ENCODE data around the gene ATG4B. TPM values are rescaled to one million over a fixed set of nuclear protein-coding genes. Genes with fewer than 3 reads are reported as not detected.

Gene ATG4B
- total and polyA plus RNA-seq, 2 donors (not counting 3 experiments of a cell fraction or from before 2014, with no cell fraction given), result 83.6 to 113 TPM

GRCh38 chr2:241657786-241658254 is 20.3 kb downstream of the ATG4B start:
- Histone ChIP-seq H3K27me3 (ENCODE audit: control insufficient read depth in 2 of 2, insufficient read depth in 2 of 2, low read length in 2 of 2) (no peaks in the 10 kb centered on the region), H4K20me1 (replicated peaks; ENCODE audit: control insufficient read depth, extremely low read depth, insufficient read depth, low read length) (no peaks in the 10 kb centered on the region), H3K79me2 (ENCODE audit: control insufficient read depth, insufficient read depth, low read length) (no peaks in the 10 kb centered on the region), H3K27ac (ENCODE audit: insufficient read depth, low read depth, low read length) (no peak overlapping the region), H3K9me1 (replicated peaks; ENCODE audit: control insufficient read depth, extremely low read depth, insufficient read depth, low read length) (no peaks in the 10 kb centered on the region), H3K4me2 (ENCODE audit: insufficient read depth, low read length) (no peak overlapping the region), H3K4me3 (replicated peaks in 1 of 3; ENCODE audit: insufficient read depth in 1 of 3, low read depth in 1 of 3, low read length in 3 of 3) (no peak overlapping the region), H3K9me3 (replicated peaks; ENCODE audit: control insufficient read depth, insufficient read depth, low read length) (no peaks in the 10 kb centered on the region), H3K4me1 (ENCODE audit: control insufficient read depth, extremely low read depth, insufficient read depth, low read length) (no peaks in the 10 kb centered on the region), H2AFZ (ENCODE audit: low read depth, low read length) (no peak overlapping the region), H3K36me3 (ENCODE audit: control insufficient read depth in 2 of 2, extremely low read depth in 1 of 2, insufficient read depth in 2 of 2, low read length in 2 of 2) (peaks cover 12 to 49% of the 10 kb centered on the region in 2 experiments), H3K9ac (replicated peaks; ENCODE audit: extremely low read depth, insufficient read depth, low read length) (no peak overlapping the region)
- no TSS peak for BruUV-seq (replicated peaks)
- ChIA-PET POLR2A (no interaction called here), CTCF (interaction anchor here (1.4 to 2.2 kb wide), 3 partner anchors 101 to 221 kb away, joined by 3 to 10 read pairs (median 6); partner anchors contain the start of gene STK25)
- FAIRE-seq, result no peak
- no peak for TF ChIP-seq JUN (IDR thresholded peaks at IDR 0.05; ENCODE audit: borderline replicate concordance, insufficient read depth, insufficient read length, low read depth)
- no peak for TF ChIP-seq EZH2 (IDR thresholded peaks at IDR 0.05; ENCODE audit: borderline replicate concordance, low read depth, low read length, severe bottlenecking)
- no peak for TF ChIP-seq POLR2AphosphoS5 (IDR thresholded peaks at IDR 0.05; ENCODE audit: insufficient read depth, low read depth, low read length)
- TF ChIP-seq MYC (IDR thresholded peaks at IDR 0.05; ENCODE audit: low read depth, low read length), result no peak
- TF ChIP-seq MAX (IDR thresholded peaks at IDR 0.05; ENCODE audit: insufficient read depth, insufficient read length), result no peak
- DNase-seq (ENCODE audit: low read depth, low spot score), result no peak
- dilution Hi-C loops (cut with MboI; ENCODE audit: extremely low pct_ligation_motif_present, low sequenced_read_pairs), result no loop called here
- intact Hi-C loops (cut with micrococcal nuclease), result loop anchor here (2.0 kb wide), 1 partner anchor 149 kb away; the partner anchor contains the start of gene STK25

- POLR2A ChIA-PET, result no interaction called here
- dilution Hi-C loops (cut with MboI; ENCODE audit: extremely low pct_ligation_motif_present, low sequenced_read_pairs) (no loop called here), intact Hi-C loops (cut with micrococcal nuclease) (loop anchor here (2.0 kb wide), 1 partner anchor 149 kb away; the partner anchor contains the start of gene STK25)
- no peak overlapping the region for H3K27ac ChIP-seq (ENCODE audit: insufficient read depth, low read depth, low read length)
- no peak for FAIRE-seq
- no peaks in the 10 kb centered on the region for H3K27me3 ChIP-seq (ENCODE audit: control insufficient read depth in 2 of 2, insufficient read depth in 2 of 2, low read length in 2 of 2)
- TF ChIP-seq MAX (IDR thresholded peaks at IDR 0.05; ENCODE audit: insufficient read depth, insufficient read length) (no peak), GATA2 (IDR thresholded peaks at IDR 0.05; ENCODE audit: insufficient read depth, insufficient read length, low read depth, low read length) (no peak), POLR2A (IDR thresholded peaks at IDR 0.05; ENCODE audit: low read depth, low read length) (no peak), EZH2 (IDR thresholded peaks at IDR 0.05; ENCODE audit: borderline replicate concordance, low read depth, low read length, severe bottlenecking) (no peak), FOS (IDR thresholded peaks at IDR 0.05; ENCODE audit: borderline replicate concordance, insufficient read depth, low read length) (no peak)
- H3K4me2 ChIP-seq (ENCODE audit: insufficient read depth, low read length), result no peak overlapping the region
- no peaks in the 10 kb centered on the region for H3K9me1 ChIP-seq (replicated peaks; ENCODE audit: control insufficient read depth, extremely low read depth, insufficient read depth, low read length)
- CTCF ChIA-PET, result interaction anchor here (0.6 to 2.2 kb wide), 6 partner anchors 22 to 807 kb away, joined by 3 to 10 read pairs (median 6); partner anchors contain the start of gene STK25
- H2AFZ ChIP-seq (ENCODE audit: low read depth, low read length), result no peak overlapping the region
- no peak overlapping the region for H3K9ac ChIP-seq (replicated peaks; ENCODE audit: extremely low read depth, insufficient read depth, low read length)
- no peaks in the 10 kb centered on the region for H3K9me3 ChIP-seq (replicated peaks; ENCODE audit: control insufficient read depth, insufficient read depth, low read length)
- peaks cover 12 to 46% of the 10 kb centered on the region in 2 experiments for H3K36me3 ChIP-seq (ENCODE audit: control insufficient read depth in 2 of 2, extremely low read depth in 1 of 2, insufficient read depth in 2 of 2, low read length in 2 of 2)
- no TSS peak for BruUV-seq (replicated peaks)
- H3K4me3 ChIP-seq (replicated peaks in 1 of 3; ENCODE audit: insufficient read depth in 1 of 3, low read depth in 1 of 3, low read length in 3 of 3), result no peak overlapping the region
- no peaks in the 10 kb centered on the region for H3K4me1 ChIP-seq (ENCODE audit: control insufficient read depth, extremely low read depth, insufficient read depth, low read length)
- H4K20me1 ChIP-seq (replicated peaks; ENCODE audit: control insufficient read depth, extremely low read depth, insufficient read depth, low read length), result no peaks in the 10 kb centered on the region
- H3K79me2 ChIP-seq (ENCODE audit: control insufficient read depth, insufficient read depth, low read length), result no peaks in the 10 kb centered on the region
- no peak for DNase-seq (ENCODE audit: low read depth, low spot score)
These were observed 20.8 kb downstream of the ATG4B start for GRCh38 chr2:241658296-241658695.
